SU-DHL-6 (cell line): ENCODE results near the gene PEX19.

Experiments
- EZH2phosphoT487 ChIP-seq: fragments of 200-600 bp; sonication (generic), shearing (Covaris generic); conservative IDR thresholded peaks from 2 replicates; pipeline ENCODE4 v1.6.1; 2018; ENCODE audit warnings: mild to moderate bottlenecking, antibody characterized with exemption, low read length, moderate library complexity, mixed read lengths
- TF ChIP-seq, protein P1 (sequence below): fragments of 200-600 bp; sonication (generic); IDR thresholded peaks from one replicate; pipeline ENCODE4 v1.5.1; 2017; ENCODE audit warnings: antibody characterized with exemption, mild to moderate bottlenecking, low read length, moderate library complexity; ENCODE audit not compliant: insufficient read depth, poor library complexity, severe bottlenecking

DNA sequence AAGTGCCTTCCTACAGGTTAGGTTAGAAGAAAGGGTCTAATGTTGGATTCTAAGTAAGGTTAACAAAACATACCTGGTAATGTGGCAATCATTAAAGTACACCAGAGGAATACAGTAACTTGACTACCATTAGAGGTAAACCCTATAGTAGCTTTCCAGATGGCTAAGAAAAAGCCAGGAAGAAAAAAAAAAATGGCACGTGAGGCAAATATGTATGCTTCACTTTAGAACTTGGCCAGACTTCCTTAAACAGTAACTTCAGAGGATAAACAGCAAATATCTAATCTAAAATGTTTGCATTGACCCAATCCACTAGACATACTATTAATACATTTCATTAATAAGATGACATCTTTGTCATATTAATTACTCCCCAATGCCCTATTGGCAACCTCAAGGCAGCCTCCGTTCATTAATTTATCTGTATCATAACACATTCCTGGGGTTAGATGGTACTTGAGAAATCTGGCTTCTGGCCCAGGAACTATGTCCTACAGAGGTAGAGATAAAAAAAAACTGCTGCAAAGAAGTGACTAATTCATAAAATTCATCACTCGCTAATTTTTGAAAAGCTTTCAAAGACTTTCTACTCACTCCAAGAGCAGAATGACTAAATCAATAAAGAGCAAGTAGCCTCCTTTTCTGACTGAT lies 28.4 kb downstream of the PEX19 start:
- TF ChIP-seq, protein P1, sequence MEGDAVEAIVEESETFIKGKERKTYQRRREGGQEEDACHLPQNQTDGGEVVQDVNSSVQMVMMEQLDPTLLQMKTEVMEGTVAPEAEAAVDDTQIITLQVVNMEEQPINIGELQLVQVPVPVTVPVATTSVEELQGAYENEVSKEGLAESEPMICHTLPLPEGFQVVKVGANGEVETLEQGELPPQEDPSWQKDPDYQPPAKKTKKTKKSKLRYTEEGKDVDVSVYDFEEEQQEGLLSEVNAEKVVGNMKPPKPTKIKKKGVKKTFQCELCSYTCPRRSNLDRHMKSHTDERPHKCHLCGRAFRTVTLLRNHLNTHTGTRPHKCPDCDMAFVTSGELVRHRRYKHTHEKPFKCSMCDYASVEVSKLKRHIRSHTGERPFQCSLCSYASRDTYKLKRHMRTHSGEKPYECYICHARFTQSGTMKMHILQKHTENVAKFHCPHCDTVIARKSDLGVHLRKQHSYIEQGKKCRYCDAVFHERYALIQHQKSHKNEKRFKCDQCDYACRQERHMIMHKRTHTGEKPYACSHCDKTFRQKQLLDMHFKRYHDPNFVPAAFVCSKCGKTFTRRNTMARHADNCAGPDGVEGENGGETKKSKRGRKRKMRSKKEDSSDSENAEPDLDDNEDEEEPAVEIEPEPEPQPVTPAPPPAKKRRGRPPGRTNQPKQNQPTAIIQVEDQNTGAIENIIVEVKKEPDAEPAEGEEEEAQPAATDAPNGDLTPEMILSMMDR: no peak
- no peak for TF ChIP-seq EZH2phosphoT487
